ENCODE data around the gene HGFAC.

The HGFAC gene
- long read RNA-seq, result 0 reads

- TF ChIP-seq SPI1 (IDR thresholded peaks at IDR 0.05; ENCODE audit: borderline replicate concordance, low read depth) (no peak), POLR2AphosphoS5 (IDR thresholded peaks at IDR 0.05; ENCODE audit: low read depth) (no peak), CTCF (IDR thresholded peaks at IDR 0.05; ENCODE audit: insufficient read depth, low read length) (no peak), GABPA (IDR thresholded peaks at IDR 0.05; ENCODE audit: low read depth) (no peak)
- TF ChIP-seq, protein P1, sequence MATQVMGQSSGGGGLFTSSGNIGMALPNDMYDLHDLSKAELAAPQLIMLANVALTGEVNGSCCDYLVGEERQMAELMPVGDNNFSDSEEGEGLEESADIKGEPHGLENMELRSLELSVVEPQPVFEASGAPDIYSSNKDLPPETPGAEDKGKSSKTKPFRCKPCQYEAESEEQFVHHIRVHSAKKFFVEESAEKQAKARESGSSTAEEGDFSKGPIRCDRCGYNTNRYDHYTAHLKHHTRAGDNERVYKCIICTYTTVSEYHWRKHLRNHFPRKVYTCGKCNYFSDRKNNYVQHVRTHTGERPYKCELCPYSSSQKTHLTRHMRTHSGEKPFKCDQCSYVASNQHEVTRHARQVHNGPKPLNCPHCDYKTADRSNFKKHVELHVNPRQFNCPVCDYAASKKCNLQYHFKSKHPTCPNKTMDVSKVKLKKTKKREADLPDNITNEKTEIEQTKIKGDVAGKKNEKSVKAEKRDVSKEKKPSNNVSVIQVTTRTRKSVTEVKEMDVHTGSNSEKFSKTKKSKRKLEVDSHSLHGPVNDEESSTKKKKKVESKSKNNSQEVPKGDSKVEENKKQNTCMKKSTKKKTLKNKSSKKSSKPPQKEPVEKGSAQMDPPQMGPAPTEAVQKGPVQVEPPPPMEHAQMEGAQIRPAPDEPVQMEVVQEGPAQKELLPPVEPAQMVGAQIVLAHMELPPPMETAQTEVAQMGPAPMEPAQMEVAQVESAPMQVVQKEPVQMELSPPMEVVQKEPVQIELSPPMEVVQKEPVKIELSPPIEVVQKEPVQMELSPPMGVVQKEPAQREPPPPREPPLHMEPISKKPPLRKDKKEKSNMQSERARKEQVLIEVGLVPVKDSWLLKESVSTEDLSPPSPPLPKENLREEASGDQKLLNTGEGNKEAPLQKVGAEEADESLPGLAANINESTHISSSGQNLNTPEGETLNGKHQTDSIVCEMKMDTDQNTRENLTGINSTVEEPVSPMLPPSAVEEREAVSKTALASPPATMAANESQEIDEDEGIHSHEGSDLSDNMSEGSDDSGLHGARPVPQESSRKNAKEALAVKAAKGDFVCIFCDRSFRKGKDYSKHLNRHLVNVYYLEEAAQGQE (IDR thresholded peaks at IDR 0.05; ENCODE audit: insufficient replicate concordance, low read depth), result no peak
- Histone ChIP-seq H3K27ac (replicated peaks) (no peak within 1 kb of the TSS), H3K4me3 (replicated peaks; ENCODE audit: insufficient read depth, low read length) (no peak within 1 kb of the TSS), H3K27me3 (ENCODE audit: insufficient read depth, poor library complexity, severe bottlenecking) (no peaks in the 10 kb centered on the region)
- DNase-seq (ENCODE audit: low read depth in 1 of 2, low spot score in 1 of 2), result no peak
Measured at GRCh38 chr4:3441501-3442459, at the start of gene HGFAC. HGFAC (plus strand) TSS chr4:3441968; CDS start chr4:3442002, 34 bp downstream.

GRCh38 chr4:3392321-3392720 is 49.4 kb upstream of the HGFAC start:
- Histone ChIP-seq H3K27ac (replicated peaks) (no peak overlapping the region), H3K4me3 (replicated peaks; ENCODE audit: insufficient read depth, low read length) (no peak overlapping the region), H3K27me3 (ENCODE audit: insufficient read depth, poor library complexity, severe bottlenecking) (no peaks in the 10 kb centered on the region)
- no peak for DNase-seq (ENCODE audit: low read depth in 1 of 2, low spot score in 1 of 2)
- TF ChIP-seq GABPA (IDR thresholded peaks at IDR 0.05; ENCODE audit: low read depth), result no peak
- TF ChIP-seq CTCF (IDR thresholded peaks at IDR 0.05; ENCODE audit: insufficient read depth, low read length), result no peak
- no peak for TF ChIP-seq SPI1 (IDR thresholded peaks at IDR 0.05; ENCODE audit: borderline replicate concordance, low read depth)

GRCh38 chr4:3393171-3393570 is 48.6 kb upstream of the HGFAC start:
- no peak overlapping the region for H3K27ac ChIP-seq (replicated peaks)
- DNase-seq (ENCODE audit: low read depth in 1 of 2, low spot score in 1 of 2), result no peak
- H3K27me3 ChIP-seq (ENCODE audit: insufficient read depth, poor library complexity, severe bottlenecking), result no peaks in the 10 kb centered on the region
- no peak for TF ChIP-seq GABPA (IDR thresholded peaks at IDR 0.05; ENCODE audit: low read depth)
- TF ChIP-seq SPI1 (IDR thresholded peaks at IDR 0.05; ENCODE audit: borderline replicate concordance, low read depth), result no peak
- no peak for TF ChIP-seq POLR2AphosphoS5 (IDR thresholded peaks at IDR 0.05; ENCODE audit: low read depth)
- TF ChIP-seq, protein P1 (IDR thresholded peaks at IDR 0.05; ENCODE audit: insufficient replicate concordance, low read depth), result no peak
- TF ChIP-seq CTCF (IDR thresholded peaks at IDR 0.05; ENCODE audit: insufficient read depth, low read length), result no peak
- H3K4me3 ChIP-seq (replicated peaks; ENCODE audit: insufficient read depth, low read length), result no peak overlapping the region
